IPS-11a (cell line): ENCODE data around the gene ZFP36L1.

Source experiments
- H3K4me3 ChIP-seq: one replicate; pipeline ENCODE4 v1.5.1; 2013; ENCODE audit warnings: low read depth, low read length, control low read depth

ZFP36L1 gene

GRCh38 chr14:68816183-68816942 is 23.5 kb upstream of the ZFP36L1 start:
- H3K4me3 ChIP-seq, result no peak overlapping the region

DNA sequence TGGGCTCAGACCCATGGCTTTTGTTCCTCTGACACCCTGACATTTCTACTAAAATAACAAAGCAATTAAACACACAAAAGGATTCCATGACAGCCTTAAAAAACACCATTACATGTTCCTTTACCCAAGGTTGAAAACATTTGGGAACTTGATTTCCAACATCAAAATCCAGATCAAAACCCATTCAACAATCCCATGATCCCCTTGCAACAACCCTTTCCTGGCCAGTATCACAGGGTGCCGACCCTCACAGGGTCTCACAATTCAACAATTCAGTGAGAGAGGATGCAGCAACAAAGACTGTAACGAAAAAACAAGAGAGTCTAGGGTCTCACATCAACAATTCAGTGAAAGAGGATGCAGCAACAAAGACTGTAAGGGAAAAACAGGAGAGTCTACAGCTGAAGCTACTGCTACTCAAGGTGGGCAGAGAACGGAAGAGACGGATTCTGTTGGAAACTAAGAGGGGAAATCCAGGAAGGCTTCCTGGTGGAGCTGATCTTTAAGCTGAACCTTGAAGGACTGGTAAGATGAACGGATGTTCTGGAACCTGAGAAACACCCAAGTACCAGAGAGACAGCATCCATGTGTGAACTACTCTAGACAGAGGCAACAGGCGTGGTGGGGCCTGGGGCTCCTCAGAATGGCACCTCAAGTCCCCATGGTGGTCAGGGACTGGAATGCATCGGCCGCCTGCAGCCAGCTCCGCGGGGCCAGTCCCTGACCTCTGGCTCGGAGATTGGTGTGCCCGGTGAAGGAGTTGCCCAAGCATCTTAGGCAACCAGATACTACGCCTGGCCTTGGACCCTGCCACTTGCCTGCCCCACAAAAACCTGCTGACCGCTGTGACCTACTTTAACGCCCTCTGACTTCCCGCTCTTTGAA is 22.7 kb upstream of the ZFP36L1 start:
- no peak overlapping the region for H3K4me3 ChIP-seq

DNA sequence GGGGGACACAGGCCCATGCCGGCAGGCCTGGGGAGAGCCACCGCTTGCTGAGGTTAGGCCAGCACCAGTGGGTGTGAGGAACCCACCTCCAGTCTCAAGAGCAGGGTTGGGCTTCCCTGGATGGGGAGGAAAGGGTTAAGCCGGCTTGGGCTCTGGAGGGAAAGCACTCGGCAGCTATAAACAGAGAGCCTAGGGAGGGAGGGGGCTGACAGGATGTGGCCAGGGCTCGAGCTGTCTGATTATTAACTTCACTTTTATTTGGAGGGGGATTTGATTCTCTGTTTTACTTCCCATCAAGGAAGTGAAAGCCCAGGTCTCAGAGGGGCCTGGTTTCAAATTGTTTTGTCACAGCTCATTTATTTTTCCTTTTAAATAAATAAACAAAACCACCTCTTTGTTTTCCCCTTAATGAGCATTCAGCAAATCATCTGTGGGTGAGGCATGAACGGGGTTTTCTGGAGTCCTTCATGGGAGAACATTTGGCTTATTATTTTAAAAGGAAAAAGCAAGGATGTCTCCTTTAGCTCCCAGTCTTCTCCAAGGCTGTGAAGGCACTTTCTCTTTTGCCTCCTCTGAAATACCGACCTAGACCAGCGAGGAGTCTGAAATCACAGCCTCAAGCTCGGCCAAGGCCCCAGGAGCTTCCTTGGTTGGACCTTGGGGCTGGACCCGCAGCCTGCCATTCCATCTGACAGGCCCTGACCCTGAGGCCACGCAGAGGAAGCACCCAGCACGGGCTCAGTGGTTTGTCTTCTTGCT is 21.9 kb upstream of the ZFP36L1 start:
- H3K4me3 ChIP-seq, result no peak overlapping the region

DNA sequence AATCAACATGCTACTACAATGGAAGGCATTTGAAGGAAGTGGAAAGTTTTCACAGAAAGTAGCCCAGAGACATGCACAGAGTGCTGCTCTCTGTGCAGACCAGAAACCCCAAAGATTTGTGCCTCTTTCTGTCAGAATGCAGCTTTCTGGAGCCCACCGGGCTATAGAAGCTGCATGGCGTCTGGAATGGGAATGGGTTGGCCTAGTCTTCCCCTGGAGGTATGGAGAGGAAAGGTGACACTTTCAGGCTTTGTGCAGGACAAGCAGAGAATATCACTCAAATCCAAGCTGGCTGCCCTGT is 21.3 kb upstream of the ZFP36L1 start:
- no peak overlapping the region for H3K4me3 ChIP-seq

DNA sequence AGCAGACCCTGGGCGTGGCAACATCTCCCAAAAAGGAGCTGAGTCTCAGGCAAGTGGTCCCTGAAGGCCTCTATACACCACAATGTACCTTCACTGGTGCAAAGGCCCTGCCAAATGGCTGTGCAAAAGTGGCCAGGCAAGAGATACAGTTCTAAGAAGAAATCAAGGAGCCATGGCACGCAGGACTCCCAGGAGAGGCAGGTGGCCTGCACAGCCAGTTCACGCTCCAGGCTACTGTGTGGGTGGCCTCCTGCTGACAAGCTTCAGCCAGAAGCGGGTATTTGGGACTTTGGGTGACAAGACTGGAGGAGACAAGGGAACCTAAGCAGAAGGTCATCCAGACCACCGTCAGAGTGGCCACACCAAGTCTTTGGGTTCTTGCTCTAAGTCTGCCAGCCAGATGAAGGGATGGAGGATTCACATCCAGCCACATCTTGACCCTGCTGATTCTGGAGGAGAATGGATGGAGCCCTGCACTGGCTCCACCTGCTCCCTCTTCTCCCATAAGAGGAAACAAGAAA is 20.5 kb upstream of the ZFP36L1 start:
- no peak overlapping the region for H3K4me3 ChIP-seq

DNA sequence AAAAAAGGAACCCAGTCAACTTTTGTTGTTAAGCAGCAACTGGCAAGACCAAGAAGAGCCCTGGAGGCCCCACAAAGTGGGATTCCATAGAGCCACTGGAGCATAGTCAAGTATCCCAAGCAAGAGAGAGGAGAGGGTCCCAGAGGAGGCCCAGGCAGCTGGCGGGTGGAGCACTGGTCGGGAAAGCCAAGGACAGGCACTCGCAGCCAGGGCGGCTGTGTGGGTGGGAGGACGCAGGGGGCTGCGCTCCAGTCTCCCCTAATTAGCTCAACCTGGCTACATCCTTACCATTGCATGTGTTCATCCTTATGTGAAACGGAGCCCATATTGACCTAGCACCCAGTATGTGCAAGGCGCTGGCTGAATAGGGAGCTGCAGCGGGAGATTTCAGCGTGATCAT is 18.3 kb upstream of the ZFP36L1 start:
- H3K4me3 ChIP-seq, result no peak overlapping the region

DNA sequence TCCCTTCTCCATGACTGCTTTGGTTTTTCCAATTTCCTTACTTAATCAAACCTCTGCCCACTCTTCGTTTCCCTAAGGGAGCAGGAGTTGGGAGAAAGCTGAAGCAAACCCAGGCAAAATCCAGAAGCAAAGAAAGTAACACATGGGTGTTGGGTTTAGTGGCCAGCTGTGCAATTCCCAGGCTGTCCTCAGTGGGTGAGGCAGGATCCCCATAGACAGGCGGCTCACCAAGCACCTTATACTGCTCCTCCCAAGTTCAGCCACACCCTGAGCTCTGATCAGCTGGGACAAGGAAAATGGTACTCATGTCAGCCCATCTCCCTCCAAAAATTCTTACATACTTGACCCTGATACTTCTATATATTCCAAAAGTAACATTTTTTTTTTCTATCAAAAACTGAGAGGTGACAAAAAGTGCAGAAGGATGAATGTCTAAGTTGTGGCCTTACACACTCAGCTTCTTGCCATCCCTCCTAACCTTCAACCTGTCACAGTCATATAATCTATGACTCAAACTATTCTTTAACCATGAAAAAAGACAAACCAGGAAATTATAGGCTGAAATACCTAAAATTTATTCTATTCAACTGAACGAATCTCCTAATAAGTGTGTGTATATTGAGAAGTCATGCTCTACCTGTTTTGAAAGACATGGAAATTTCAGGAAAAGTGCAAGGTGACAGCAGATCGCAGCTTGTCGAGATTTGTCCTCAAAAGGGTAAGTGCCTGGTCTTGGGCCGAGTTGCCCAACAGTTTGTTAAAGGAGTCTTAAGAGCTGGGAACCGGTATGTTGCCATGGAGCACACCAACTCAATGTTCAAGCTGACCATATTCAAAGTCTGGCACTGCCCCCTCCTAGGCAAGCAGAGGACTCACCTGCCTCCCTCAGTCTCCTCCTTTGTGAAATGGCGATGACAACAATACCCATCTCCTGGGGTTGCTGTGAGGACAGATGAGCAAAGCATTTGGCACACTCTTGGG is 17.6 kb upstream of the ZFP36L1 start:
- H3K4me3 ChIP-seq, result no peak overlapping the region

DNA sequence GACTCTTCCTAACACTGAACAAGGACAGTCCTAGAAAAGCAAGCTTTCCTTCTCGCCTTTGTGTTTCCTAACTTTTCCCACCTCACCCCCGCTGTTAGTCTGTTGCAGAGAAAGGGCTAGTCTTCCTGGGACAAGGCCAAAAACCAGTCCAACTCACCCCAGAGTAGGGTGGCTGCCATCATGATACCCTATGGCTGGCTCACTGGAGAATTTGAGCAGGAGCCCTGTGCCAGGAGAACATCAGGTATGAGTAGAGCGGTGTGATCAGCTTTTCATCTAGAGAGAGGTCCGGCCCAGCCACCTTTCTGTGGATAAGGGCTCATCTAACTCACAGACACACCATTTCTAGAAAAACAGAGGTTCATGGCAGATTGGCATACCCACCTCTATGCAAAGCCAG is 16.7 kb upstream of the ZFP36L1 start:
- H3K4me3 ChIP-seq, result no peak overlapping the region

- no peak overlapping the region for H3K4me3 ChIP-seq
These were observed 16.0 kb upstream of the ZFP36L1 start for GRCh38 chr14:68808696-68809480.

DNA sequence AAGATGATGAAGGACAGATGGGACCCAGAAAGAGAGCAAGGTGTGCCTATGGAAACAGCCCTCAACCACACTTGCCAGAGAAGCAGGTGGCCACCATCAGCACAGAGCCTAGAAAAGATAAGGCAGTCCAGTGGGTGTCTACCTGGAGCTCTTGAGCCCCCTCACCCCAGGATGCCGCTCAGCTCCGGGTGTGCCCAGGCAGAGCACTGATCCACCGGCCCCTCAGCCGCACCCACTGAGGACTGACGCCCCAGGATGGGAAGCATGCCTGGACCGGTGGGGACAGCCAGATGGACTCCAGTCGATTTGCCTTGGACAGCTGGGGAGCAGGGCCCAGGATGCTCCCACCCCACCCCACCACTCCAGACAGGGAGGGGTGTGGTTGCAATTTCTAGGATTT is 15.1 kb upstream of the ZFP36L1 start:
- no peak overlapping the region for H3K4me3 ChIP-seq

GRCh38 chr14:68807148-68807600 is 14.3 kb upstream of the ZFP36L1 start:
- no peak overlapping the region for H3K4me3 ChIP-seq

- no peak overlapping the region for H3K4me3 ChIP-seq
These were observed 13.8 kb upstream of the ZFP36L1 start for GRCh38 chr14:68806526-68807147.

DNA sequence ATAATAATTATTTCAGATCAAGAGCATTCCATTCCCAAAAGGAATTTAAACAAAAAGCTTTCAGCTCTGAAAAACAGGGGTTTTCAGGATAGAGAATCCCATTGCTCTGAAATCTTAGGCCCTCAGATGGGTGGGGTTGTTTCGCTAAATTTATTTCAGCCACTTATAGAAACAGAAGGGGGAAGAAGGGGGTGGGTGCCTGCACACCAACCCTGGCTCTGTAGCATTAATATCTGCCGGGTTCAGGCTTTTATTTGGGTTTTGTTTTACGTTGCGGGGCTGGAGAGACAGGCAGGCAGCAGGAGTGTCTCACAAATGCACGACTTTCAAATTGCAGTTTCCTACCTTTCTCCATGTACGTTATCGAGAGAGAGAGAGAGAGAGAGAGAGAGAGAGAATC is 12.5 kb upstream of the ZFP36L1 start:
- no peak overlapping the region for H3K4me3 ChIP-seq

DNA sequence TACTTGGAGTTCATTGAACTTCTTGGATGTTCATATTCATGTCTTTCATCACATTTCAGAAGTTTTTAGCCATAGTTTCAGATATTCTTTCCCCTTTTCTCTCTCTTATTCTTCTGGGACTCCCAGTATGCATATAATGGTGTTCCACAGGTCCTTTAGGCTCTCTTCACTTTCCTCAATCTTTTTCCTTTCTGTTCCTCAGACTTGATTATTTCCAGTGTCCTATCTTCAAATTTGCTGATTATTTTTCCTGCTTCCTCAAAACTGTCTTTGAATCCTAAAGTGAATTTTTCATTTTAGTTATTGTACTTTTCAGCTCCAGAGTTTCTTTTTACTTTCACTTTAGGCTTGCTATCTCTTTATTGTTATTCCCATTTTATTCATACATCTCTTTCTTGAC is 8.8 kb upstream of the ZFP36L1 start:
- H3K4me3 ChIP-seq, result no peak overlapping the region

DNA sequence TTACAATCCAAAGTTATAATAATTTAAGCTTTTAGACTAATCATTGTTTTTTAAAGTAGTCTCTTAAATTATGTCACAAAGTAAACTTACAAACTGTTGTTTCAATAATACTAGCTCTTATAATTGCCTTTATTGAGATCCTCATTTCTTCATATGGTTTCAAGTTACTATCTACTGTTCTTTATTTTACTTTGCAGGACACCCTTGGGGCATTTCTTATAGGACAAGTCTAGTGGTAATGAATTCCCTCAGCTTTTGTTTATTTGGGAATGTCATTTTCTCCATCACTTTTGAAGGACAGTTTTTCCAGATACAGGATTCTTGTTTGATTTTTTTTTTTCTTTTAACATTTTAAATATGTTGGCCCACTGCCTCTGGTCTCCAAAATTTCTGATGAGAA is 8.1 kb upstream of the ZFP36L1 start:
- H3K4me3 ChIP-seq, result no peak overlapping the region

DNA sequence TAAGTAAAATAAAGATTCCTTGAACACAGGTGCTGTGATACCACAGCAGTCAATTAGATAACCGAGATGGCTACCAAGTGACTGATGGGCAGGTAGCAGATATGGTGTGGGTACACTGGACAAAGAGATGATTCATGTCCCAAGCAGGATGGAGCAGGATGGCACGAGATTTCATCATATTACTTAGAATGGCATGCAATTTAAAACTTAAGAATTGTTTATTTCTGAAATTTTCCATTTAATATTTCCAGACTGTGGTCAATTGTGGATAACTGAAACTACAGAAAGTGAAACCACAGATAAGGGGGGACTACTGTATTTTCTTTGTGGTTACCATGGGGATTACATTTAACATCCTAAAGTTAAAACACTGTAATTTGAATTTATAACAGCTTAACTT is 7.5 kb upstream of the ZFP36L1 start:
- H3K4me3 ChIP-seq, result no peak overlapping the region

DNA sequence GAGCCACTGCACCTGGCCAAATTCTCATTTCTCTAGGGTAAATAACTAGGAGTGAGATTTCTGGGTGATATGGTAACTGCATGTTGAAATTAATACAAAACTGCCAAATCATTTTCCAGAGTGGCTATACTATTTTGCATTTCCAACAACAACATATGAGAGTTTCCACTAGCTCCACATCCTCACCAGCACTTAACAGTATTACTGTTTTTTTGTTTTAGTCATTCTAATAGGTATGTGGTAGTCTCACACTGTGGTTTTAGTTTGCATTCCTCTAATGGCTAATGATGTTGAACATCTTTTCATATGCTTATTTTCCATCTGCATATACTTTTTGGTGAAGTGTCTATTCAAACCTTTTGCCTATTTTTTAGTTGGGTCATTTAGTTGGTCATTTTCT is 5.8 kb upstream of the ZFP36L1 start:
- H3K4me3 ChIP-seq, result no peak overlapping the region

GRCh38 chr14:68797121-68797670 is 4.3 kb upstream of the ZFP36L1 start:
- H3K4me3 ChIP-seq, result no peak overlapping the region
